ENCODE results near the gene TSSC4. TPM values are rescaled to one million over a fixed set of nuclear protein-coding genes. Genes with fewer than 3 reads are reported as not detected.

TSSC4 gene
- total RNA-seq, 2 experiments from 2014 or later, result 40.4 to 50.9 TPM

DNA sequence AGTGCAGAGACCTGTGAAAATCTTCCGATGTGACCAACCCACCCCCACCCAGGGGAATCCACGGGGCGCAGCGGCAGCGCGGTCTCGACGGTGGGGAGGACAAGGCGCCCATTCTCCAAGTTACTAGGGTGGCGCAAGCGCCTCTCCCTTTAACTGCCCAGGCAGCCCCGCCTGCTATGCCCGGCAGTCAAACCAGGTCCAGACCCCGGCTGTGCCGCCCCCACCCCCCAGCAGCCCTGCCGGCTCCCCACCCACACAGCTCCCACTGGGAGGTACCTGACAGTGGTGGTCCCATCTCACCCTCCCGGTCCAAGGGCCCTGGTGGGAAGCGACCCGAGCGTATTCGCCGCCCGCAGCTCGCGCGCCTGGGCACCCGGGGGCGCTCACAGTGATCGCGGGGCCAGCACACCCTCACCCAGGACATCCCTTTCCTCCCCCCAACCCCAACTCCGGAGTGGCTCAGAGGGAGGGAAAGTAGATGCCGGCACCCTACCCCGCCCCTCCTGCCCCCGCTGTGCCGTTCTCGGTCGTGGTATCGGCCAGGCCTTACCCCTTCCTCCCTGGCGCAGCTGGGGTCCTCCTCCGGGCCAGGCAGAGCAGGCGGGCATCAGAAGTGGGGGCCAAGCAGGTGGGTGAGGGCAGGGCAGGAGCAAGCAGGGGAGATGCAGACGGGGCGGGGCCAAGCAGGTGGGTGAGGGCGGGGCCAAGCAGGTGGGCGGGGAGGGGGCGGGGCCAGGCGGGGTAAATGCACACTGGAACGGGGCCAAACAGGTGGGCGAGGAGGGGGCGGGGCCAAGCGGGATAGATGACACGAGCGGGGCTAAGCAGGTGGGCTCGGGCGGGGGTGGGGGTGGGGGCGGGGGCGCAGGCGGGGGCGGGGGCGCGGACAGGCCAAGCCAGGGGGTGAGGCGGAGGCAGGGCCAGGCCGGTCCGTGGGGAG is 43.6 kb downstream of the TSSC4 start, which contains the start of gene TRPM5:
Gene TRPM5, minus strand, starts transcription at position 634 of the 940 bp plus-strand sequence. CDS start 21,478 bp downstream, outside the sequence.
- H3K4me3 ChIP-seq (ENCODE audit: low read depth, low read length, poor library complexity, severe bottlenecking), result peak within 1 kb of the TSS; percentile 18
- H3K4me2 ChIP-seq (ENCODE audit: low read length), result peak within 1 kb of the TSS; percentile 42; the same call in 1 of the 2 replicates
- H4K20me1 ChIP-seq (ENCODE audit: insufficient read depth, low read length), result no peaks in the 10 kb centered on the region
- H3K36me3 ChIP-seq (ENCODE audit: insufficient read depth, low read length), result no peaks in the 10 kb centered on the region
- no peaks in the 10 kb centered on the region for H3K79me2 ChIP-seq (ENCODE audit: insufficient read depth, low read depth, low read length)
- CTCF ChIA-PET (ENCODE audit: unreplicated experiment), result no interaction called here
- intact Hi-C loops (cut with micrococcal nuclease; ENCODE audit: unreplicated experiment), result no loop called here
- POLR2A ChIA-PET, result no interaction called here
- no peak within 1 kb of the TSS for H2AFZ ChIP-seq (ENCODE audit: low read length)
- no peak within 1 kb of the TSS for H3K27ac ChIP-seq (ENCODE audit: low read depth, low read length, poor library complexity, severe bottlenecking)
- peak; percentile 69 for DNase-seq (ENCODE audit: low spot score)
- TF ChIP-seq, protein P1, sequence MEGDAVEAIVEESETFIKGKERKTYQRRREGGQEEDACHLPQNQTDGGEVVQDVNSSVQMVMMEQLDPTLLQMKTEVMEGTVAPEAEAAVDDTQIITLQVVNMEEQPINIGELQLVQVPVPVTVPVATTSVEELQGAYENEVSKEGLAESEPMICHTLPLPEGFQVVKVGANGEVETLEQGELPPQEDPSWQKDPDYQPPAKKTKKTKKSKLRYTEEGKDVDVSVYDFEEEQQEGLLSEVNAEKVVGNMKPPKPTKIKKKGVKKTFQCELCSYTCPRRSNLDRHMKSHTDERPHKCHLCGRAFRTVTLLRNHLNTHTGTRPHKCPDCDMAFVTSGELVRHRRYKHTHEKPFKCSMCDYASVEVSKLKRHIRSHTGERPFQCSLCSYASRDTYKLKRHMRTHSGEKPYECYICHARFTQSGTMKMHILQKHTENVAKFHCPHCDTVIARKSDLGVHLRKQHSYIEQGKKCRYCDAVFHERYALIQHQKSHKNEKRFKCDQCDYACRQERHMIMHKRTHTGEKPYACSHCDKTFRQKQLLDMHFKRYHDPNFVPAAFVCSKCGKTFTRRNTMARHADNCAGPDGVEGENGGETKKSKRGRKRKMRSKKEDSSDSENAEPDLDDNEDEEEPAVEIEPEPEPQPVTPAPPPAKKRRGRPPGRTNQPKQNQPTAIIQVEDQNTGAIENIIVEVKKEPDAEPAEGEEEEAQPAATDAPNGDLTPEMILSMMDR (conservative IDR thresholded peaks at IDR 0.05; ENCODE audit: low read length), result no peak
- TF ChIP-seq EZH2phosphoT487 (IDR thresholded peaks at IDR 0.05; ENCODE audit: borderline replicate concordance, low read depth, low read length), result no peak
- H3K9me3 ChIP-seq (ENCODE audit: low read length), result no peaks in the 10 kb centered on the region
- H3K4me1 ChIP-seq (ENCODE audit: insufficient read depth, low read length, poor library complexity, severe bottlenecking), result peaks cover 21% of the 10 kb centered on the region
- no peaks in the 10 kb centered on the region for H3K9me2 ChIP-seq (ENCODE audit: insufficient read depth, low read length)
- no TSS peak for BruUV-seq (replicated peaks)

DNA sequence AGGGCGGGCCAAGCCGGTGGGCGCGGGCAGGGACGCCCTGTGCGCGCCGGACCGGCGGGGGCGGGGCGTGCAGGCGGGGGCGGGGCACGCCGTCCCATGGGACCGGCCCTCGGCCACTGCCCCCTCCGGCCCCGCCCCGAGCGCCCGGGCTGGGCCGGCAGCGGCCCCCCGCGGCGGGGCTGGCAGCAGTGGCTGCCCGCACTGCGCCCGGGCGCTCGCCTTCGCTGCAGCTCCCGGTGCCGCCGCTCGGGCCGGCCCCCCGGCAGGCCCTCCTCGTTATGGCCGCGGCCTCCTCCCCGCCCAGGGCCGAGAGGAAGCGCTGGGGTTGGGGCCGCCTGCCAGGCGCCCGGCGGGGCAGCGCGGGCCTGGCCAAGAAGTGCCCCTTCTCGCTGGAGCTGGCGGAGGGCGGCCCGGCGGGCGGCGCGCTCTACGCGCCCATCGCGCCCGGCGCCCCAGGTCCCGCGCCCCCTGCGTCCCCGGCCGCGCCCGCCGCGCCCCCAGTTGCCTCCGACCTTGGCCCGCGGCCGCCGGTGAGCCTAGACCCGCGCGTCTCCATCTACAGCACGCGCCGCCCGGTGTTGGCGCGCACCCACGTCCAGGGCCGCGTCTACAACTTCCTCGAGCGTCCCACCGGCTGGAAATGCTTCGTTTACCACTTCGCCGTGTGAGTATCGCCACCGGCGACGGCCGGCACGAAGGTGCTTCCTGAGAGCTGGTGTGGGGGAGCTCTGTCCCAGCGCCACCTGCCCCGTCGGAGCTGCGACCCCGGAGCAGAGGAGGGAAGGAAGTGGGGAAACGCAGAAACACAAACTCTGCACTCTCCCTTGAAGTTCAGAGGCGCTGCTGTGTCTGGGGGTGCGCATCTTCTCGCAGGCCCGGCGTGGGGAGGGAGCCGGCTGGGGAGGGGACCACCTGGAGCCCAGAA is 44.5 kb downstream of the TSSC4 start, which contains the start of gene KCNQ1:
Gene KCNQ1, plus strand, starts transcription at position 188 of the 925 bp plus-strand sequence. Its CDS starts 91 bp downstream, at position 279.
- Histone ChIP-seq H3K4me2 (ENCODE audit: low read length) (peak within 1 kb of the TSS; percentile 42; the same call in 1 of the 2 replicates), H3K4me1 (ENCODE audit: insufficient read depth, low read length, poor library complexity, severe bottlenecking) (peaks cover 21% of the 10 kb centered on the region), H3K79me2 (ENCODE audit: insufficient read depth, low read depth, low read length) (no peaks in the 10 kb centered on the region), H3K9me2 (ENCODE audit: insufficient read depth, low read length) (no peaks in the 10 kb centered on the region), H2AFZ (ENCODE audit: low read length) (no peak within 1 kb of the TSS), H3K36me3 (ENCODE audit: insufficient read depth, low read length) (no peaks in the 10 kb centered on the region), H4K20me1 (ENCODE audit: insufficient read depth, low read length) (no peaks in the 10 kb centered on the region), H3K9me3 (ENCODE audit: low read length) (no peaks in the 10 kb centered on the region), H3K4me3 (ENCODE audit: low read depth, low read length, poor library complexity, severe bottlenecking) (peak within 1 kb of the TSS; percentile 18), H3K27ac (ENCODE audit: low read depth, low read length, poor library complexity, severe bottlenecking) (no peak within 1 kb of the TSS)
- CTCF ChIA-PET (ENCODE audit: unreplicated experiment), result no interaction called here
- POLR2A ChIA-PET, result no interaction called here
- no TSS peak for BruUV-seq (replicated peaks)
- intact Hi-C loops (cut with micrococcal nuclease; ENCODE audit: unreplicated experiment), result no loop called here
- TF ChIP-seq, protein P1 (conservative IDR thresholded peaks at IDR 0.05; ENCODE audit: low read length), result no peak
- no peak for TF ChIP-seq EZH2phosphoT487 (IDR thresholded peaks at IDR 0.05; ENCODE audit: borderline replicate concordance, low read depth, low read length)
- DNase-seq (ENCODE audit: low spot score), result peak; percentile 59

Data from OCI-LY7 (cell line).